Astrocyte (in vitro differentiated cells and primary cell): ENCODE measurements around the gene MDM1. TPM values are rescaled to one million over a fixed set of nuclear protein-coding genes. Genes with fewer than 3 reads are reported as not detected.
A peak's percentile ranks its signal among the peaks of the same experiment; 100 is the strongest.

ENCODE experiments used
- DNase-seq: peaks from one replicate; pipeline ENCODE4 v3.0.0-alpha.2; 2010; ENCODE audit warnings: low read depth
- FAIRE-seq: peaks from 2 replicates; lab custom pipeline; 2011; peaks lifted over from hg19 to GRCh38; lab: Jason Lieb, UNC
- H2AFZ ChIP-seq: 2 replicates; pipeline ENCODE4 v1.6.0; 2012; ENCODE audit warnings: low read depth, low read length, inconsistent platforms
- H3K27ac ChIP-seq: 2 replicates; pipeline ENCODE4 v1.5.1; 2011; ENCODE audit warnings: low read depth, low read length, inconsistent platforms
- H3K27me3 ChIP-seq: 2 replicates; pipeline ENCODE4 v1.6.0; 2011; ENCODE audit warnings: low read length, inconsistent platforms; ENCODE audit not compliant: insufficient read depth
- H3K36me3 ChIP-seq: 2 replicates; pipeline ENCODE4 v1.5.1; 2011; ENCODE audit warnings: low read length, inconsistent platforms; ENCODE audit not compliant: insufficient read depth
- H3K4me1 ChIP-seq: 2 replicates; pipeline ENCODE4 v1.5.1; 2011; ENCODE audit warnings: low read length, inconsistent platforms; ENCODE audit not compliant: insufficient read depth
- H3K4me2 ChIP-seq: 2 replicates; pipeline ENCODE4 v1.6.0; 2012; ENCODE audit warnings: low read length, inconsistent platforms
- H3K4me3 ChIP-seq: 2 replicates; pipeline ENCODE4 v1.5.1; 2011; ENCODE audit warnings: low read depth, mild to moderate bottlenecking, low read length, inconsistent platforms; ENCODE audit not compliant: insufficient read depth
- H3K79me2 ChIP-seq: 2 replicates; pipeline ENCODE4 v1.6.0; 2012; ENCODE audit warnings: mild to moderate bottlenecking, low read length, inconsistent platforms; ENCODE audit not compliant: insufficient read depth
- H3K9ac ChIP-seq: 2 replicates; pipeline ENCODE4 v1.6.0; 2012; ENCODE audit warnings: mild to moderate bottlenecking, low read length, inconsistent platforms
- H3K9me3 ChIP-seq: 2 replicates; pipeline ENCODE4 v1.5.1; 2012; ENCODE audit warnings: low read depth, mild to moderate bottlenecking, low read length, inconsistent platforms; ENCODE audit not compliant: insufficient read depth
- H4K20me1 ChIP-seq: 2 replicates; pipeline ENCODE4 v1.6.0; 2012; ENCODE audit warnings: low read length, inconsistent platforms; ENCODE audit not compliant: insufficient read depth
- H3K27ac Mint-ChIP-seq: one replicate; pipeline ENCODE4 v1.8.0; 2021; ENCODE audit warnings: mild to moderate bottlenecking, mixed read lengths; ENCODE audit not compliant: unreplicated experiment
- H3K27me3 Mint-ChIP-seq: one replicate; pipeline ENCODE4 v1.8.0; 2021; ENCODE audit warnings: low read depth, mixed read lengths; ENCODE audit not compliant: unreplicated experiment
- H3K36me3 Mint-ChIP-seq: one replicate; pipeline ENCODE4 v1.8.0; 2021; ENCODE audit warnings: low read depth, mixed read lengths; ENCODE audit not compliant: unreplicated experiment
- H3K4me1 Mint-ChIP-seq: one replicate; pipeline ENCODE4 v1.8.0; 2021; ENCODE audit warnings: low read depth, mixed read lengths; ENCODE audit not compliant: unreplicated experiment
- H3K4me3 Mint-ChIP-seq: one replicate; pipeline ENCODE4 v1.8.0; 2021; ENCODE audit warnings: mild to moderate bottlenecking, moderate library complexity, mixed read lengths; ENCODE audit not compliant: unreplicated experiment
- H3K9me3 Mint-ChIP-seq: one replicate; pipeline ENCODE4 v1.8.0; 2021; ENCODE audit warnings: mild to moderate bottlenecking, mixed read lengths; ENCODE audit not compliant: unreplicated experiment
- EZH2 ChIP-seq: IDR thresholded peaks from 2 replicates; pipeline ENCODE4 v1.6.1; 2012; ENCODE audit warnings: mild to moderate bottlenecking, low read length, inconsistent platforms; ENCODE audit not compliant: insufficient read depth
- total RNA-seq: library from RNA; stranded (reverse); gene quantifications from 2 replicates; pipeline ENCODE4 v1.2.1, GENCODE V29; 2021
- TF ChIP-seq, protein P1 (sequence below): IDR thresholded peaks from 2 replicates; pipeline ENCODE4 v1.5.1; 2011; ENCODE audit warnings: low read depth, mild to moderate bottlenecking, inconsistent platforms, low read length, moderate library complexity; ENCODE audit not compliant: insufficient read depth

The MDM1 gene
- total RNA-seq, 1 donor from 2014 or later = 10.8 TPM

GRCh38 chr12:68310370-68310769, 21.8 kb downstream of the MDM1 start:
- no peak overlapping the region for H3K9ac ChIP-seq
- Mint-ChIP-seq H3K27ac (no peak overlapping the region), H3K4me3 (no peak overlapping the region), H3K4me1 (no peaks in the 10 kb centered on the region), H3K9me3 (no peaks in the 10 kb centered on the region), H3K36me3 (peaks cover 3% of the 10 kb centered on the region), H3K27me3 (no peaks in the 10 kb centered on the region)
- H3K4me3 ChIP-seq = no peak overlapping the region
- TF ChIP-seq, protein P1, sequence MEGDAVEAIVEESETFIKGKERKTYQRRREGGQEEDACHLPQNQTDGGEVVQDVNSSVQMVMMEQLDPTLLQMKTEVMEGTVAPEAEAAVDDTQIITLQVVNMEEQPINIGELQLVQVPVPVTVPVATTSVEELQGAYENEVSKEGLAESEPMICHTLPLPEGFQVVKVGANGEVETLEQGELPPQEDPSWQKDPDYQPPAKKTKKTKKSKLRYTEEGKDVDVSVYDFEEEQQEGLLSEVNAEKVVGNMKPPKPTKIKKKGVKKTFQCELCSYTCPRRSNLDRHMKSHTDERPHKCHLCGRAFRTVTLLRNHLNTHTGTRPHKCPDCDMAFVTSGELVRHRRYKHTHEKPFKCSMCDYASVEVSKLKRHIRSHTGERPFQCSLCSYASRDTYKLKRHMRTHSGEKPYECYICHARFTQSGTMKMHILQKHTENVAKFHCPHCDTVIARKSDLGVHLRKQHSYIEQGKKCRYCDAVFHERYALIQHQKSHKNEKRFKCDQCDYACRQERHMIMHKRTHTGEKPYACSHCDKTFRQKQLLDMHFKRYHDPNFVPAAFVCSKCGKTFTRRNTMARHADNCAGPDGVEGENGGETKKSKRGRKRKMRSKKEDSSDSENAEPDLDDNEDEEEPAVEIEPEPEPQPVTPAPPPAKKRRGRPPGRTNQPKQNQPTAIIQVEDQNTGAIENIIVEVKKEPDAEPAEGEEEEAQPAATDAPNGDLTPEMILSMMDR = no peak
- no peak for TF ChIP-seq EZH2
- H3K36me3 ChIP-seq = peaks cover 5% of the 10 kb centered on the region
- peak; percentile 83 for DNase-seq
- no peaks in the 10 kb centered on the region for H3K27me3 ChIP-seq
- H3K4me2 ChIP-seq = no peak overlapping the region
- H3K27ac ChIP-seq = peak overlapping the region; percentile 48
- H3K9me3 ChIP-seq = no peaks in the 10 kb centered on the region
- H3K4me1 ChIP-seq = peaks cover 11% of the 10 kb centered on the region
- no peak overlapping the region for H2AFZ ChIP-seq
- peak; percentile 29 for FAIRE-seq
- H3K79me2 ChIP-seq = no peaks in the 10 kb centered on the region
- no peaks in the 10 kb centered on the region for H4K20me1 ChIP-seq

DNA sequence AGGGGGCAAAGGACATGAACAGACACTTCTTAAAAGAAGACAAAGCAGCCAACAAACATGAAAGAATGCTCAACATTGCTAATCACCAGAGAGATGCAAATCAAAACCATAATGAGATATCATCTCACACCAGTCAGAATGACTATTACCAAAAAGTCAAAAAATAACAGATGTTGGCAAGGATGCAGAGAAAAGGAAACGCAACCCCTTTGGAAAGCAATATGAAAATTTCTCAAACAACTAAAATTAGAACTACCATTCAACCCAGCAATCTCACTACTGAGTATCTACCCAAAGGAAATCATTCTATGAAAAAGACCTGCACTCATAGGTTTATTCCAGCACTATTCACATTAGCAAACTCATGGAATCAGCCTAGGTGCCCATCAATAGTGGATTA, 25.6 kb downstream of the MDM1 start:
- Mint-ChIP-seq H3K4me1 (peaks cover 6% of the 10 kb centered on the region), H3K27ac (no peak overlapping the region), H3K27me3 (no peaks in the 10 kb centered on the region), H3K4me3 (no peak overlapping the region), H3K36me3 (peaks cover 3% of the 10 kb centered on the region), H3K9me3 (no peaks in the 10 kb centered on the region)
- Histone ChIP-seq H3K4me1 (peaks cover 11% of the 10 kb centered on the region), H3K9ac (no peak overlapping the region), H2AFZ (no peak overlapping the region), H3K9me3 (no peaks in the 10 kb centered on the region), H4K20me1 (no peaks in the 10 kb centered on the region), H3K79me2 (no peaks in the 10 kb centered on the region), H3K4me2 (no peak overlapping the region), H3K27ac (no peak overlapping the region), H3K27me3 (no peaks in the 10 kb centered on the region), H3K36me3 (peaks cover 3% of the 10 kb centered on the region), H3K4me3 (no peak overlapping the region)
- TF ChIP-seq, protein P1 = no peak
- no peak for TF ChIP-seq EZH2
- FAIRE-seq = no peak
- DNase-seq = no peak

DNA sequence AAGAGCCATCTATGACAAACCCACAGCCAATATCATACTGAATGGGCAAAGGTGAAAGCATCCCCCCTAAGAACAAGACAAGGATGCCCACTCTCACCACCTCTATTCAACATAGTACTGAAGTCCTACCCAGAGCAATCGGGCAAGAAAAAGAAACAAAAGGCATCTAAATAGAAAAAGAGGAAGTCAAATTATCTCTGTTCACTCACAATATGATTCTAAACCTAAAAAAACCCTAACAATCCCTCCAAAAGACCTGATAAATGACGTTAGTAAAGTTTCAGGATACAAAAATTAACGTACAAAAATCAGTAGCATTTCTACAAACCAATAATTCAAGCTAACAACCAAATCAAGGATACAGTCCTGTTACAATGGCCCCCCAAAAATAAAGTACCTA, 26.9 kb downstream of the MDM1 start:
- no peaks in the 10 kb centered on the region for H3K27me3 ChIP-seq
- TF ChIP-seq, protein P1 = no peak
- TF ChIP-seq EZH2 = no peak
- Mint-ChIP-seq H3K4me1 (peaks cover 6% of the 10 kb centered on the region), H3K27ac (no peak overlapping the region), H3K36me3 (peaks cover 12% of the 10 kb centered on the region), H3K9me3 (no peaks in the 10 kb centered on the region), H3K4me3 (no peak overlapping the region), H3K27me3 (no peaks in the 10 kb centered on the region)
- no peaks in the 10 kb centered on the region for H4K20me1 ChIP-seq
- FAIRE-seq (peak; percentile 55), DNase-seq (no peak)
- peaks cover 5% of the 10 kb centered on the region for H3K4me1 ChIP-seq
- H2AFZ ChIP-seq = no peak overlapping the region
- no peak overlapping the region for H3K9ac ChIP-seq
- no peak overlapping the region for H3K4me3 ChIP-seq
- H3K36me3 ChIP-seq = peaks cover 3% of the 10 kb centered on the region
- no peaks in the 10 kb centered on the region for H3K79me2 ChIP-seq
- H3K9me3 ChIP-seq = no peaks in the 10 kb centered on the region
- H3K4me2 ChIP-seq = no peak overlapping the region
- H3K27ac ChIP-seq = no peak overlapping the region
